GM12891 (cell line): ENCODE data around the gene CARD9. TPM values are rescaled to one million over a fixed set of nuclear protein-coding genes. Genes with fewer than 3 reads are reported as not detected.

Experiments
- DNase-seq: peaks from one replicate; pipeline ENCODE4 v3.0.0; 2011; ENCODE audit warnings: low spot score; ENCODE audit not compliant: insufficient read length
- FAIRE-seq: peaks from 2 replicates; lab custom pipeline; 2011; peaks lifted over from hg19 to GRCh38; lab: Jason Lieb, UNC
- PAX5 ChIP-seq: IDR thresholded peaks from 2 replicates; pipeline ENCODE4 v1.6.1; 2011; ENCODE audit warnings: low read length, moderate library complexity, mild to moderate bottlenecking; ENCODE audit not compliant: insufficient read depth, severe bottlenecking
- POLR2A ChIP-seq: IDR thresholded peaks from 2 replicates; pipeline ENCODE4 v1.6.1; 2011; ENCODE audit warnings: low read depth, low read length, control low read depth
- POLR2AphosphoS5 ChIP-seq: IDR thresholded peaks from 2 replicates; pipeline ENCODE4 v1.6.1; 2011; ENCODE audit warnings: low read depth, low read length, control low read depth
- POU2F2 ChIP-seq: IDR thresholded peaks from 2 replicates; pipeline ENCODE4 v1.6.1; 2011; ENCODE audit warnings: low read depth, mild to moderate bottlenecking, control low read depth, low read length, moderate library complexity
- SPI1 ChIP-seq: IDR thresholded peaks from 2 replicates; pipeline ENCODE4 v1.6.1; 2011; ENCODE audit warnings: low read depth, low read length, control low read depth
- TAF1 ChIP-seq: IDR thresholded peaks from 2 replicates; pipeline ENCODE4 v1.6.1; 2011; ENCODE audit warnings: low read depth, low read length, control low read depth
- polyA plus RNA-seq: library from polyadenylated mRNA; unstranded; fragments of >200 nt; gene quantifications from one replicate; pipeline ENCODE4 v1.2.1, GENCODE V29; 2012; ENCODE audit warnings: low read depth, missing spikeins, inconsistent platforms; ENCODE audit not compliant: missing spikeins

CARD9 gene
- 0.33 TPM for polyA plus RNA-seq

GRCh38 chr9:136373300-136374182 lies at the start of gene CARD9:
Gene CARD9 (minus strand): TSS chr9:136373669. CDS start chr9:136372078, 1,591 bp downstream.
- DNase-seq (no peak), FAIRE-seq (no peak)
- no peak for TF ChIP-seq PAX5
- TF ChIP-seq POU2F2 = no peak
- TF ChIP-seq SPI1 = no peak
- no peak for TF ChIP-seq POLR2A
- TF ChIP-seq POLR2AphosphoS5 = no peak
- no peak for TF ChIP-seq TAF1

GRCh38 chr9:136422876-136423275 lies 49.4 kb upstream of the CARD9 start:
- FAIRE-seq = no peak
- TF ChIP-seq SPI1 = no peak
- TF ChIP-seq POLR2A = no peak
- no peak for DNase-seq

GRCh38 chr9:136421791-136422190 lies 48.3 kb upstream of the CARD9 start:
- DNase-seq = no peak
- TF ChIP-seq SPI1 (no peak), TAF1 (no peak), POU2F2 (no peak), PAX5 (no peak), POLR2A (no peak), POLR2AphosphoS5 (no peak)
- no peak for FAIRE-seq

GRCh38 chr9:136419092-136419420 lies 45.6 kb upstream of the CARD9 start:
- FAIRE-seq (no peak), DNase-seq (no peak)
- TF ChIP-seq POLR2A (0 out of 2 replicates have a peak, but pooled peaks have one; percentile 10), PAX5 (no peak)

- DNase-seq (no peak), FAIRE-seq (peak; percentile 26)
- TF ChIP-seq SPI1 (no peak), POLR2A (peak; percentile 13; the same call in 1 of the 2 replicates), POU2F2 (no peak), POLR2AphosphoS5 (no peak)
These were observed 45.0 kb upstream of the CARD9 start for GRCh38 chr9:136418182-136419091.

- DNase-seq (no peak), FAIRE-seq (no peak)
- TF ChIP-seq SPI1 (no peak), PAX5 (no peak), POLR2A (no peak), TAF1 (no peak), POU2F2 (no peak), POLR2AphosphoS5 (no peak)
These were observed 43.4 kb upstream of the CARD9 start for GRCh38 chr9:136416914-136417313.

- no peak for FAIRE-seq
- no peak for DNase-seq
- TF ChIP-seq TAF1 = no peak
These were observed 43.0 kb upstream of the CARD9 start for GRCh38 chr9:136416427-136416826.

GRCh38 chr9:136412962-136413361 lies 39.5 kb upstream of the CARD9 start:
- TF ChIP-seq TAF1 (no peak), PAX5 (no peak), SPI1 (no peak), POLR2AphosphoS5 (no peak), POU2F2 (no peak), POLR2A (no peak)
- FAIRE-seq (no peak), DNase-seq (no peak)

- TF ChIP-seq PAX5 = no peak
- TF ChIP-seq POLR2A = 0 out of 2 replicates have a peak, but pooled peaks have one; percentile 23
- no peak for FAIRE-seq
- no peak for DNase-seq
These were observed 37.9 kb upstream of the CARD9 start for GRCh38 chr9:136411378-136411777.

- TF ChIP-seq POLR2AphosphoS5 = peak; percentile 95
- peak; percentile 43 for TF ChIP-seq PAX5
- TF ChIP-seq POLR2A = peak; percentile 94
- TF ChIP-seq TAF1 = peak; percentile 98
- TF ChIP-seq SPI1 = peak; percentile 68
- peak; percentile 49; the same call in 1 of the 2 replicates for TF ChIP-seq POU2F2
- FAIRE-seq = peak; percentile 99
These were observed 37.2 kb upstream of the CARD9 start, which contains the start of the genes ENTR1 and PMPCA for GRCh38 chr9:136410500-136411287. Gene ENTR1 (minus strand): TSS chr9:136410614. CDS start chr9:136410397, 217 bp downstream. Gene PMPCA (plus strand): TSS chr9:136410658. CDS start chr9:136410669, 11 bp downstream.

More at GRCh38 chr9:136410500-136411287, 37.2 kb upstream of the CARD9 start, which contains the start of the genes ENTR1 and PMPCA:
- peak; percentile 99 for DNase-seq
